GM20000 (cell line): Measurements from ENCODE around the gene RIC3.
"Not testable (repeated sequence)": the region's sequence is repeated elsewhere in the genome, so short reads cannot be mapped to it uniquely, and the experiment has no call there.

Experiments used
- DNase-seq: peaks from one replicate; pipeline ENCODE4 v3.0.0; 2012; ENCODE audit warnings: low spot score
- CTCF ChIP-seq: IDR thresholded peaks from 2 replicates; pipeline ENCODE4 v1.5.1; 2012; ENCODE audit warnings: mild to moderate bottlenecking, control low read depth; ENCODE audit errors: extremely low read depth, missing control alignments

The RIC3 gene

GRCh38 chr11:8186429-8186828 is 17.6 kb upstream of the RIC3 start:
- no peak for TF ChIP-seq CTCF
- no peak for DNase-seq

- no peak for TF ChIP-seq CTCF
- no peak for DNase-seq
Observed at GRCh38 chr11:8183111-8183510, 14.3 kb upstream of the RIC3 start.

GRCh38 chr11:8180469-8180868 is 11.6 kb upstream of the RIC3 start:
- no peak for DNase-seq
- no peak for TF ChIP-seq CTCF

GRCh38 chr11:8178297-8178696 is 9.5 kb upstream of the RIC3 start:
- no peak for DNase-seq
- TF ChIP-seq CTCF = no peak

GRCh38 chr11:8177136-8177535 is 8.3 kb upstream of the RIC3 start:
- DNase-seq = no peak
- no peak for TF ChIP-seq CTCF

GRCh38 chr11:8167796-8168195 is 1.0 kb downstream of the RIC3 start:
- DNase-seq = no peak
- no peak for TF ChIP-seq CTCF

GRCh38 chr11:8164746-8165145 is 4.1 kb downstream of the RIC3 start:
- no peak for DNase-seq
- TF ChIP-seq CTCF = no peak

GRCh38 chr11:8161627-8162304 is 7.1 kb downstream of the RIC3 start:
- not testable (repeated sequence) for DNase-seq
